ENCODE measurements around the gene SYT8.

Gene SYT8

DNA sequence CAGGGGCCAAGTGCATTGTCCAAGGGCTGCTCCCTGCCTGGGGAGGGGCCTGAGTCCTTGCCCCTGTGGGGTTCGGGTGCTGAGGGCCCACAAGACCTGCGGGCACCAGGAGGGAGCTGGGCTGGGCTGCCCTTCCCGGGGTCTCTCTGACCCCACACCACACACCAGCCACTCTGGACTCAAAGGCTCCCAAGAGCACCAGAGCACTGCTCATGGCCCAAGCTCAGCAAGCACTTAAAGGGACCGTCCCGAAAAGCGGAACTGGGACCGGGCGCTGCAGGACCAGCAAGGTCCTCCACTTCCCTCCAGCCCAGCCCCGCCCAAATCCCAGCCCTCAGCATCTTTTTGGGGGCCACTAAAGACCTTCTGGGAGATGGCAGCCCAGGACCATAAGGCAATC lies 23.4 kb downstream of the SYT8 start:
- DNase-seq (ENCODE audit: low read depth in 1 of 2, low spot score in 1 of 2): no peak

DNA sequence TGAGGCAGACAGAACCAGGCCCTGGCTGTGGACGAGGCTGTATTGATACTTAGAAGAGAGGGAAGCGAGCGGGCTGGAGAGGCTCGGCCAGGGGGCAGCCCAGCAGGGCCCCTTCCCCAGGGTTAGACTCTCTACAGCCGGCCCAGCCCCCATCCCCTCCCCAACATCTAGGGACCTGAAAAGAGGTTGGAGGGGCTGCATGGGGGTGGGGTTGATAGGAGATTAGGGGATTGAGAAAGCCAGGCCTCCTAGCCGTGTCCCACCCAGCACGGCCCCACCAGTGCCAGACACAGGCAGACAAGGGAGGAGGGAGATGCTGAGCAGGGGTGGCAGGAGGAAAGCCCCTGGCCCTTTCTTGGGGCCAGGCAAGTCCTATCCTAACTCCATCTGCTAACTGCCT lies 23.8 kb downstream of the SYT8 start:
- no peak for DNase-seq (ENCODE audit: low read depth in 1 of 2, low spot score in 1 of 2)

DNA sequence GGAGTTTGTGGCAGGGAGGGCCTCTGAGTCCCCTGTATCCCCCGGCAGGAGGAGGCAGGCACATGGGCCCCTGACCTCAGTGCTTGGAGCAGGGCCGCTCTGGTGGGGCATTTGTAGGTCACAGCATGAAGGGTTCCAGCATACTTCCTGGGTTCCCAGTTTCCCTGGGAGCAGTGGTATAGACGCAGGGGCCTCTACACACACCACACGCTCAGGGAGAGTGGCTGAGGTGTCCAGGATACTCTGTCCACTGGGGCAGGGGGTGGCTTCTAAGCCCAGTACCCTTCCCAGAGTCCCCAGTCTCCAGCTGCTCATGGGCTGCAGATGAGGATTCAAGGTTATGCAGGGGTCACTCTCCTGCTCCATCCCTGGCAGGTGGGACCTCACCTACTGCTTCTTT lies 24.2 kb downstream of the SYT8 start:
- no peak for DNase-seq (ENCODE audit: low read depth in 1 of 2, low spot score in 1 of 2)

DNA sequence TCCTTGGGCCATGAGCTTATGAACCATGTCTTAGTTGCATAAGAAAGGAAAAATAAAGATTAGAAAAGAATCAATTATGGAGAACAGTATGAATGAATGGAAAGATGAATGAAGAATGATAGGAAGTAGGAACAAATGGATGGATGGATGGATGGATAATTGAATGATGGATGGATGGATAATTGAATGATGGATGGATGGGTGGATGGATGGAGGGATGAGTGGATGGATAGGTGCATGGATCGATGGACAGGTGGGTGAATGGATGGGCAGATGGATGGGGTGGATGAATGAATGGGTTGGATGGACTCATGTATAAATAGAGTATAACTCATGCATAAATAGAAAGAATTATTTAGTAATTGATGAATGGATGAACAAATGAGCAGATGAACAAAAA lies 25.3 kb downstream of the SYT8 start:
- DNase-seq (ENCODE audit: low read depth in 1 of 2, low spot score in 1 of 2): no peak

DNA sequence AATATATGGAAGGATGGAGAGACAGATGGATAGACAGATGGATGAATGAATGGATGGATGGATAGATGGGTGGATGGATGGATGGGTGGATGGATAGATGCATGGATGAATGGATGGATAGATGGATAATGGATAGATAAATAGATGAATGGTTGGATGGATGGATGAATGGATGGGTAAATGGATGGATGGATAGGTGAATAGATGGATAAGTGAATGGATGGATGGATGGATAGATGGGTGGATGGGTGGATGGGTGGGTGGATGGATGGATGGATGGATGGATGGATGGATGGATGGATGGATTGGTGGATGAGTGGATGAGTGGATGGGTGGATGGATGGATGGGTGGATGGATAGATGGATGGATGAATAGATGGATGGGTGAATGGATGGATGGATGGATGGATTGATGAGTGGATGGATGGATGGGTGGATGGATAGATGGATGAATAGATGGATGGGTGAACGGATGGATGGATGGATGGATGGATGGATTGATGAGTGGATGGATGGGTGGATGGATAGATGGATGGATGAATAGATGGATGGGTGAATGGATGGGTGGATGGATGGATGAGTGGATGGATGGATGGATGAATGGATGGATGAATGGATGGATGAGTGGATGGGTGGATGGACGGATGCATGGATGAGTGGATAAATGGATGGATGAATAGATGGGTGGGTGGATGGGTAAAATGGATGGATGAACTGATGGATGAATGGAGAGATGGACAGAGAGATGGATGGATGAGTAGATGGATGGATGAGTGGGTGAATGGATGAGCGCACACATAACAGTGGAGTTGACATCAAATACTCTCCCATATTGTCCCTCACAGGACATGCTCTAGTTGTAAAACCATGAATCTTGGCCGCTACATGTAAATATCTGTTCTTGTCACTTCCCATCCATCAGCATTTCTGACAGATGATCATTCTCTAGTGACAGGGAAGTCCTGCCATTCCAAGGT lies 26.9 kb downstream of the SYT8 start:
- no peak for DNase-seq (ENCODE audit: low read depth in 1 of 2, low spot score in 1 of 2)

DNA sequence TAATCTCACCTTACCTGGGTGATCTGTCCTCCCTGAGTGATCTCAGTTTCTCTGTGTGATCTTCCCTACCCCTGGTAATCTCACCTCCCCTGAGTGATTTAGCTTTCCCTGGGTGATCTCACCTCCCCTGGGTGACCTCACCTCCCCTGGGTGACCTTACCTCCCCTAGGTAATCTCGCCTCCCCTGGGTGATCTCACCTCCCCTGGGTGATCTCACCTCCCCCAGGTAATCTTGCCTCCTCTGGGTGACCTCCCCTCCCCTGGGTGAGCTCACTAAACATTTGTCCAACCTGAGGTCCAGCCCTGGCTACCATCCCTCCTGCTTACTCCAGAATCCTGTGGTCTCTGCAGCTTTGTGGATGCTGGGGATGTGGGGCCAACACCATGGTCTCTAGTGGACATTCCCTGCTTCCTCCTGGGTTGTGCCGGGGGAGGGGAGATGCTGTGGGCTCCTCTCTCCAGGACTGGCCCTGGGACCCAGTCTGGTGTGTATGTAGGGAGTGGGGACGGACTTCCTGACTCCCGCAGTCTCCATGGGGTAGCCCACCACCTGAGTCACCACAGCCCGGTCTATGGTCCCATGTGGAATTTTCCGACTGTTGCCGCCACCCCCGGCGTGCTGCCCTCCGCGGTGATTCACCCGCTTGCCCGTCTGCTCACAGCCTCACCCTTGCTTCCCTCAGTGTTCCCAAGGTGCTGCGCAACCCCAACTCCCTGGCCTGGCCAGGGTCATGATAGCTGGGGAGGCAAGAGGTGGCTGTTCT lies 28.0 kb downstream of the SYT8 start:
- no peak for DNase-seq (ENCODE audit: low read depth in 1 of 2, low spot score in 1 of 2)

DNA sequence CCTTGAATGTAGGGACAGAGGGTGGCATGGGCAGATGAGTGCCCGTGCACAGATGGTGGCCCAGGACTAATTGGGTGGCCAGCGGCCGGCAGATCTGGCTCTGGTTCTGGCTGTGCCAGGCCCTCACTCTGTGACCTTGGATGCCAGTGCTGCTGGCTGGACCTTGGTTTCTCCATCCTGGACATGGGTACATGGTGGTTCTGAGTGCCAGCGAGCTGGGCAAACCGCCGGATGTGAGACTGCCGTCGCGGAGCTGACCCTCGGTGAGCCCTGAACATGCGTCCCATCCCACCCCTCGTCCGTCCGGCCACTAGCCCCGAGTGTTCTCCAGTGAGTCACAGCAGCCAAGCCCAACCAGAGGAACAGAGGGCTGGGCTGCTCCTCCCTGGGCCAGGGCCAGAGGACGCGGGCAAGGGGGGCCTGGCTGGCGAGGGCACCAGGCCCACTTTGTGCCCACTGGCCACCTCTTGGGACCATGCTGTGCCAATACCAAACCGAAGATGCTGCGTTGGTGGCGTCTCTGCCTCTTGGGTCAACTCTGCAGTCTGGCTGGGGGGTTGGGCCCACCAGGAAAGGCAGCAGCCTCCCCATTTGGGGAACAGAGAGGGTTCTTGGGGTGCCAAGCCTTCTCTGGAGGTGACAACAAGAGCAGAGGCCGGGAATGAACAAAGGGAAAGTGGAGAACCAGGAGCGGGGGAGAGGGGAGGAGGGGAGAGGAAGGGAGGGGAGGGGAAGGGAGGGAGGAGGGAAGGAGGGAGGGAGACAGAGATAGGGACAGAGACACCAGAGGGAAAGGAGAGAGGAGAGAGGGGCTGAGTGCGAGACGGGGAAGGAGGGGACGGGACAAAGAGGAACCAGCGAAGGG lies 28.8 kb downstream of the SYT8 start:
- DNase-seq (ENCODE audit: low read depth in 1 of 2, low spot score in 1 of 2): no peak

DNA sequence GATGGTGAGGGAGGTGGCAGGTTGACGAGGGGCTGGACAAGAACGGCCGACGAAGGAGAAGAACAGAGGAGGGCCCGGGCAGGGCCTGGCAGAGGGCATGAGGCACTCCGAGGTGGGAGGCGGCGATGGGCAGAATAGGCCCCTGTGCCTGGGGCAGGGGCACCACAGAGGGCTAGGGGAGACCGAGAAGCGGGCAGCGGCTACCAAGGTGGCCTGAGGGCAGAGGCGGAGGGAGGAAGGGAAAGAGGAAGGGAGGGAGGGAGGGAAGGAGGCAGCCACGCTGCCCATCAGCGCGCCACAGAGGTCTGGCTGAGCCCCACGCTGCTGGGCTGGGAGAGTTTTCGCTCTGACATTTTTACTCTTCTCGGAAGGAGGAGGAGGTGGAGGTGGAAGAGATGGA lies 29.4 kb downstream of the SYT8 start:
- no peak for DNase-seq (ENCODE audit: low read depth in 1 of 2, low spot score in 1 of 2)

DNA sequence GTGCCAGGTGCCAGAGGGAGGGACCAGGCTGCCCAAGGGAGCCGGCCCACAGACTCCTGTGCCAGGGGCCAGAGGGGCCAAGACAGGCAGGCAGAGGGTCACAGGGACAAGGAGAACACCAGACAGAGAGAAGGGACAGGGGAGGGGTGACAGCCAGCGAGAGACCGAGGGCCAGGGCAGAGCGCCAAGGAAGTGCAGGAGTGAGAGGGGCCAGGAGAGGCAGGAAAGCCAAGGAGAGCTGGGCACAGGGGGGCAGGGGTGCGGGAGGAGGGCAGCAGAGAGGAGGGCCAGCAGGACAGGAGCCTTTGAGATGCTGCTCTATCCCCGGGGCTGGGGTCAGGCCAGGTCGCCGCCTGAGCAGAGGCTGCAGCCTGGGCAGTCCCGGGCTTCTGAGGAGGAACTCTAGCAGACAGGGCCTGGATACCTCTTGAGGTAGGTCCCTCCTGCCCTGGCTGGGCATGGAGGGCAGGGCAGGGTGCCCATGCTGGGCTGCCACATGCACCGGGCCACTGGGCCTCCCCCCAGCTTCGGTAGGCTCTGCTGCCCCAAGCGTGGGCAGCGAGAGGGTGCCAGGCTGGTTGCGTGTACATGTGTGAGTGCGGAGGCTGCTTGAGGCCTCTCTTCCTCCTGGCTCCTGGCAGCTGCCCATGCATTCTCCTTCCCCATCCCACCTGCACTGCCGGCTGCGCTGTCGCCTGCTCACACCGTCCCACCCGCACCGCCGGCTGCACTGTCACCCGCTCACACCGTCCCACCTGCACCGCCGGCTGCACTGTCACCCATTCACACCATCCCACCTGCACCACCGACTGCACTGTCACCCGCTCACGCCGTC lies 30.3 kb downstream of the SYT8 start:
- no peak for DNase-seq (ENCODE audit: low read depth in 1 of 2, low spot score in 1 of 2)

DNA sequence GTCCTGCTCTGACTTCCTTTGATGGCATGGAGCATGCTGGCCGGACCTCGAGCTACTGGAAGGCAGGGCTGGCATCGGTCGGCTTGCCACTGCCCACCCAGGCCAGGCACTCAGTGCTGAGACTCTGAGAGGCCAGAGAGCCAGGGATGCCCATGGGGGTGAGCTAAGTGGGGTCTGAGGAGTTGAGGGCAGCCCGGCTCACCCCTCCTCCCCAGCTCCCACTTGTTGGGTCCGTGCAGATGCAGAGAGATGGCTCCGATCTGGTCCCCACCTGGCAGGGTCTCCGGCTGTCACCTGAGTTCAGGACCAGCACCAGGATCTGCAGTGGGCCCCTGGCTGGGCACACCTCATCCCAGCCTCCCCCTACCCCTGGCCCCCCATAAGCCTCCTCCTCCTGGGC lies 31.4 kb downstream of the SYT8 start:
- DNase-seq (ENCODE audit: low read depth in 1 of 2, low spot score in 1 of 2): no peak

DNA sequence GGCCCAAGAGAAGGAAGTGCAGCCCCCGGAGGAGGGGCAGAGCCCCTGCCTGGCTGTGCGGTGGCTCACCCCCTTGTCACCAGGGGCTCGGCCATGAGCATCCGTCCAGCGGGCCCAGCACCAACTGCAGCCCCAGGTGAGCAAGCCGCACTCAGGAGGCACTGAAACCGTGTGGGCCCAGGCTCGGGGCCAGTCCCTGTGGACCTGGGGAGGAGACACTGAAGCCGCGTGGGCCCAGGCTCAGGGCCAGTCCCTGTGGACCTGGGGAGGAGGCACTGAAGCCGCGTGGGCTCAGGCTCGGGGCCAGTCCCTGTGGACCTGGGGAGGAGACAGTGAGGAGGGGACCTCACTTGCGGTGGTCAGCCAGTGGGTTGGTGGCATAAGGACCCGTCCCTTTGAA lies 32.0 kb downstream of the SYT8 start:
- DNase-seq (ENCODE audit: low read depth in 1 of 2, low spot score in 1 of 2): no peak

DNA sequence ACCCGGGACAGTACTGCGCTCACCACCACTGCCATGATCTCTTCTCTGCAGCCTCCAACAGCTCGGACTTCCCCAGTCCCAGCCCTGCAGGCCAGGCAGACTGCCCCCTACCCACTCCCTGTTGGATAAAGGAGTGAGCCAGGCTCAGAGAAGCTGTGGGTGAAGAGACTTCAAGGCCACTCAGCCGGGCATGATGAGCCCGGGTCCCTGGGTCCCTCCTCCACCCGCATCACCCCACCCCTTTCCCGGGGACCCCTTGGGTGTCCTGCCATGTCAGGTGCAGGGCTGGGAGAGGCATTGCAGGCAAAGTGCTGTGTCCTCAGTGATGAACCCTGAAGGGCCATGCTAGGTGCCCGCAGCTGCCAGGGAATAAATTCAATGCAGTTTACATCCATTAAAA lies 32.6 kb downstream of the SYT8 start:
- no peak for DNase-seq (ENCODE audit: low read depth in 1 of 2, low spot score in 1 of 2)

DNA sequence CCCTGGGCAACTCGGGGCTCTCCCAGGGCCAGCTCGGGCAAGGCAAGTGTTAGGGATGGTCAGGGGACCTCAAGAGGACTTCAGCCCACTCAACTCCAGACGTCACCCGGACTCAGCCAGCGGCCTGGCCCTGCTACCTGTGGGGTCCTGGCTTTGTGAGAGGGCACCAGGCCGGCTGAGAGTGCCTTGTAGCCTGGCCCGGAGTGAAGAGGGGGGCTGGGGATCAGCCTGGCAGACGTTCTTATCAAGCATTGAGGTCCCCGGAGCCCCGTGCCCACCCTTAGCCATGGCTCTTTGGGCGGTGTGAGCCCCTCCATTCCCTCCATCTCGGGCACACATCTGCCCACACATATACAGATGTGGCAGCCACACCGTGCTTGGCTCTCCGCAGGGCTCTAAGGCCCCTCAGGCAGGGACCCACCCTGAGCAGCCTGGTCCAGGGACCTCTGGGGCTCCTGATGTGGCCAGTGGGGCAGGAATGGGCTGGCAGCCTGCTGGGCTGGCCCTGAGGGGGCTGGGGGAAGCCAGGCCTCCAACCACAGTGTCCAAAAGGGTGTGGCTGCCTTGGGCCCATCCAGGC lies 33.4 kb downstream of the SYT8 start:
- no peak for DNase-seq (ENCODE audit: low read depth in 1 of 2, low spot score in 1 of 2)

DNA sequence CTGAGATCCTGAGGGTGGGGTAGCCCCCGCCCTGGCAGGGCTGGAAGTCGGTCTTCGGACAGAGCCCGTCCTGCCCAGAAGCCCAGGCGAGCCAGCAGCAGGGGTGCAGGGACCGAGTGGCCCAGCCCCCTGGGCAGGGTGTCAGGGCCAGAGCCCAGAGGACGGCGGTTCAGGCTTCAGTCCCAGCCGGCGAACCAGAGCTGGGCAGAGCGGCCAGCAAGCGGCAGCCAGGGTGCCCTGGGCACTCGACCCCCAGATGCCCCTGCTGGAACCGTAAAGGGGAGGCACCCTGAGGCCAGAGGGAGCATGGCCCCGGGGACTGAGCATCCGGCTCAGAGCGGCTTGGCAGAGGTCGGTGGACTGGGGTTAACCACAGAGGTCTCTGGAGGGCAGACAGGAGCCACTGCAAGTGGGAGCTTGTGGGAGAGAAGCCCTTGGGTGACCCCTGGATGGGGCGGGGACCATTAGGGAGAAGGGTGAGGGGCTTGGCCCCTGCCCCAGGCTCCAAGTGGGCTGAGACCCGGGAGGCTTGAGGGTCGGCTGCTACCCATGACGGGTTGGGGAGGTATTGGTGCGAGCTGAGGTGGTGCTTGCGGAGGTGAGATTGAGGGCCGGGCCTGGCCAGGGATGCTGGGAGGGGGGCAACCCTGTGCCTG lies 34.0 kb downstream of the SYT8 start:
- DNase-seq (ENCODE audit: low read depth in 1 of 2, low spot score in 1 of 2): no peak

DNA sequence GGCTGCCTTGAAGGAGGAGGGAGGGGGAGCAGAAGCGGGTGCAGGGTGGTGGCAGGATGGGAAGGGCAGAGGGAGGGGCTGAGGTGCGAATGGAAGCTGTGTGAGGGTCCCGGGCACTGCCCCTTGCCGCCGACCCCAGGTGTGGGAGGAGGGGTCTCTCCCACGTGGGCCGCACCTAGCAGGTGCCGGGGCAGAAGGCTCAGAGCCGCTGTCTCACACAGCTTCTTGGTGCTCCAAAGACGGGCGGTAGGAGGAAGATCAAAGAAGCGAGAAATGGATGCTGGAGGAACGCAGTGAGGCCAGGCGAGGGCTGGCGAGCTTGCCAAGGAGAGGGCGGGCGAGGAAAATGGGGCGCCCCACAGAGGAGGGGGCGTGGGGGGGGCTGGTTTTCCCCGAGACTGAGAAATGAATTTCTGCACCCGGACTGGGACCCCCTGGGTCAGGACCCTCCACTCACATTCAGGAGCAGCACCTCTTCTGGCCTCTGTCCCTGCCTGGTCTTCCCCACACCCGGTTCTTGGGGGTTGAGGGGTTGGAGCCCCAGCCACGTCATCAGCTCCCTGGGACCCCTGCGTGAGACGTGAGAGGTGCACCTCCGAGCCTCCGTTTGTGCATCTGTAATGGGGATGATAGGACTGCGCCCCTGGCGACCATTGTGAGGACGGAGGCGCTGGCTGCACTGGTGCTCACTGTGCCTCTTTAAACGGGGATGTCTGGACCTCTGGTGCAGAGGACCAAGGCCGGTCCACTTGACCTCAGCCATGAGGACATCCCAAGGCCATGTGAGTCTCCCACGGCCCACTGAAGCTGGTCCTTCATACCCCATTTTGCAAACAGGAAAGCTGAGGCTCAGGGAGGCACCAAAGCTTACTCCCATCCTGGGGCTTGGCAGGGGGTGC lies 34.9 kb downstream of the SYT8 start:
- DNase-seq (ENCODE audit: low read depth in 1 of 2, low spot score in 1 of 2): no peak

DNA sequence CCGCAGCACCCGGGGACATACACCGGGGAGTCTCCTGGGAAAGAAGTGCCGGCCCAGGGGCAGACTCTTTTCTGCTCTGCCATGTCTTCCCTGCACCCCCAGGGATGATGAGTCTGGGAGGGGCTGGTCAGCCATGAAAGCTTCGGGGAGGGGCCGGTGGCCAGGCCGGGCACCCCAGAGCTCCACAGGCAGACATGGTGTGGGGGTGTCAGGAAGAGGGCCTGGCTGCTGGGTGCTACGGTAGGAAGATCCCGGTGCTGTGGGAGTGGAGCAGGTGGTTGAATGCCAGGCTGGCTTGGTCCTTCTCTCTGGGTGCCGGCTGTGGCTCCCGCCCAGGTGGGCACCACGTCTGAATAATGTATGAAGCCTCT lies 35.5 kb downstream of the SYT8 start:
- no peak for DNase-seq (ENCODE audit: low read depth in 1 of 2, low spot score in 1 of 2)

DNA sequence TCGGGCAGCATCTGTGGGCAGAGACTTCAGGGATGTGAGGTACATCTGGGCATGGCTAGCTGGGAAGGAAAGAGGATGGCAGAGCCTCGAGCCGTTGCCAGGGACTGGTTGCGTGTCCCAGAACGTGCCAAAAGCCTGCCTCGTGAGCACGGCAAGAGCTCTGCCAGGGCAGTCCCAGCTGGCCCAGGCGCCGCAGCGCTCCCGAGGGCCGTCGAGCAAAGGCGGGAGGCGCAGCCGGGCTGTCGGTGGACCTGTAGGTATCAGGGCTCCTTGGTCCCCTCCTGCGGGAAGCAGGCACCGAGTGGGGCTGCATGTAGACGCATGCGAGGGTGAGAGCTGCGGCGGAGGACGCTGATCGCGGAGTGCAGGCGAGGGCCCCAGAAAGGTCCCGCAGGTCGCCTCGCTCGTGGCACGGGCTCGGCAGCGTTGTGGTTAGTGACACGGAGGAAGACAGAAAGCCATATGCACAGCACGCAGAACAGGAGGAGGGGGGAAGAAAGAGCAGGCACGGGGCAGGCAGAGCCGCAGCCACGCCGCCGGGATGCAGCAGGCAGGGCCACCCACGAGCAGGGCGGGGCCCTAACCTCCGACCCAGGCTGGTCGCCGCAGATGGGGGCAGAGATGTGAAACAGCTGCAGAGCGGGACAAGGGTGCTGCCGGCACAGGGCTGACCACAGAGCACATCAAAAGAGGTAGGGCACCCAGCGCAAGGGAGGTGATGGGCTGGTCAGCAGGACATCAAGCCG lies 36.1 kb downstream of the SYT8 start:
- DNase-seq (ENCODE audit: low read depth in 1 of 2, low spot score in 1 of 2): no peak

DNA sequence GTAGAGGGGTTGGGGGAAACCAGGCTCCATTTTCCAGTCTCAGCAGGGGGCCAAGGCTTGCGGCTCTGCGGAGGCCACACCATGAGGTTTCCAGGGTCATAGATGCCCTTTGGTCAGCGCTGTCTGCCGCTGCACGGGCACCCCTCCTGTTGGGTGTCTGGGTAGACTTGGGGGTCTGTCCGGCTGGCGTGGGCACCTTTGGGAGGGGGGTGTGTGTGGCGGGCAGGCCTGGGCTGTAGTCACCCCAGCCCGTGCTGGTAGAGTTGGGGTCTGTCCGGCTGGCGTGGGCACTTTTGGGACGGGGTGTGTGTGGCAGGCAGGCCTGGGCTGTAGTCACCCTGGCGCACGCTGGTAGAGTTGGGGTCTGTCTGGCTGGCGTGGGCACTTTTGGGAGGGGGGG lies 36.7 kb downstream of the SYT8 start:
- DNase-seq (ENCODE audit: low read depth in 1 of 2, low spot score in 1 of 2): no peak
